HG02798 (cell line): ENCODE measurements around the gene PLPP6.
A peak's percentile ranks its signal among the peaks of the same experiment; 100 is the strongest.

Experiments used
- ATAC-seq: cut with Tn5 transposase; IDR thresholded peaks from one replicate; pipeline ENCODE4 v1.9.1; 2021; ENCODE audit warnings: mild to moderate bottlenecking; ENCODE audit not compliant: unreplicated experiment, poor library complexity

Gene PLPP6

GRCh38 chr9:4661165-4661564, 929 bp upstream of the PLPP6 start:
- no peak for ATAC-seq

GRCh38 chr9:4661611-4662010, 483 bp upstream of the PLPP6 start:
- no peak for ATAC-seq

- ATAC-seq: no peak
Observed at GRCh38 chr9:4662989-4663792, 1.1 kb downstream of the PLPP6 start.

- no peak for ATAC-seq
Observed at GRCh38 chr9:4663956-4664355, 1.9 kb downstream of the PLPP6 start.

- no peak for ATAC-seq
Observed at GRCh38 chr9:4665357-4665756, 3.3 kb downstream of the PLPP6 start.

GRCh38 chr9:4666042-4666699, 4.1 kb downstream of the PLPP6 start, which contains the start of gene SPATA6L:
SPATA6L (minus strand) TSS chr9:4666480; CDS start chr9:4666250, 230 bp downstream.
- no peak for ATAC-seq

- ATAC-seq: no peak
Observed at GRCh38 chr9:4667681-4668080, 5.6 kb downstream of the PLPP6 start.

GRCh38 chr9:4668604-4669003, 6.5 kb downstream of the PLPP6 start:
- no peak for ATAC-seq

GRCh38 chr9:4669890-4670289, 7.8 kb downstream of the PLPP6 start:
- no peak for ATAC-seq

GRCh38 chr9:4670591-4670990, 8.5 kb downstream of the PLPP6 start:
- no peak for ATAC-seq

GRCh38 chr9:4671737-4672136, 9.6 kb downstream of the PLPP6 start:
- no peak for ATAC-seq

GRCh38 chr9:4674783-4675182, 12.7 kb downstream of the PLPP6 start:
- no peak for ATAC-seq

GRCh38 chr9:4677392-4677791, 15.3 kb downstream of the PLPP6 start:
- ATAC-seq: no peak

GRCh38 chr9:4678679-4679267, 16.7 kb downstream of the PLPP6 start:
- peak; percentile 15 for ATAC-seq

- peak; percentile 98 for ATAC-seq
Observed at GRCh38 chr9:4679268-4680172, 17.4 kb downstream of the PLPP6 start, which contains the start of gene CDC37L1. CDC37L1 (plus strand) TSS chr9:4679569; CDS start chr9:4679768, 199 bp downstream.

- no peak for ATAC-seq
Observed at GRCh38 chr9:4680173-4680525, 18.1 kb downstream of the PLPP6 start.

GRCh38 chr9:4680750-4681149, 18.7 kb downstream of the PLPP6 start:
- no peak for ATAC-seq

GRCh38 chr9:4684820-4685219, 22.7 kb downstream of the PLPP6 start:
- no peak for ATAC-seq

- ATAC-seq: no peak
Observed at GRCh38 chr9:4686112-4686511, 24.0 kb downstream of the PLPP6 start.

GRCh38 chr9:4686584-4686983, 24.5 kb downstream of the PLPP6 start:
- no peak for ATAC-seq
